HG02852 (cell line): Measurements from ENCODE around the gene SHMT2.
A peak's percentile ranks its signal among the peaks of the same experiment; 100 is the strongest.

Experiments used
- ATAC-seq: cut with Tn5 transposase; IDR thresholded peaks from one replicate; pipeline ENCODE4 v1.9.1; 2021; ENCODE audit warnings: mild to moderate bottlenecking, moderate library complexity; ENCODE audit not compliant: unreplicated experiment

The SHMT2 gene

DNA sequence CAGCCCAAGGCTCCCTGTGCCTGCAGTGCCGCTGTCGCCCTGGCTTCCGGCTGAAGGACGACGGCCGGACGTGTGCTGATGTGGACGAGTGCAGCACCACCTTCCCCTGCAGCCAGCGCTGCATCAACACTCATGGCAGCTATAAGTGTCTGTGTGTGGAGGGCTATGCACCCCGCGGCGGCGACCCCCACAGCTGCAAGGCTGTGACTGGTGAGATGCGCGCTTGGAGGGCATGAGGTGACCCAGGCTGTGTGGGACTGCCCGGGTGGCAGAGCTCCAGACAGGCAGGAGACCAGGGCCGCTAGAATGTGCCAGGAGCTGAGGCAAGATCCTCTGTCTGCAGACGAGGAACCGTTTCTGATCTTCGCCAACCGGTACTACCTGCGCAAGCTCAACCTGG, 32.6 kb upstream of the SHMT2 start:
- no peak for ATAC-seq

DNA sequence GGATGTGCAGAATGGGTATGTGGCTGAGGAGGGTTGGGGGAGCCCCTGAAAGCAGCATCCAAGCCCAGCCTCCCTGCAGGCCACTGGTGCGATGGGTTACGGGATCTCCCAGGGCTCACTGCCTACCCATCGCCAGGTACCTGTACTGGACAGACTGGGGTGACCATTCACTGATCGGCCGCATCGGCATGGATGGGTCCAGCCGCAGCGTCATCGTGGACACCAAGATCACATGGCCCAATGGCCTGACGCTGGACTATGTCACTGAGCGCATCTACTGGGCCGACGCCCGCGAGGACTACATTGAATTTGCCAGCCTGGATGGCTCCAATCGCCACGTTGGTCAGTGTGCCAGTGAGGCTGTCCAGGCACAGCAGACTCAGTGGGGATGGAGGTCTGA, 31.2 kb upstream of the SHMT2 start:
- no peak for ATAC-seq

GRCh38 chr12:57199191-57199590, 30.3 kb upstream of the SHMT2 start:
- ATAC-seq: no peak

- ATAC-seq: no peak
These were observed 29.0 kb upstream of the SHMT2 start for GRCh38 chr12:57200497-57200896.

DNA sequence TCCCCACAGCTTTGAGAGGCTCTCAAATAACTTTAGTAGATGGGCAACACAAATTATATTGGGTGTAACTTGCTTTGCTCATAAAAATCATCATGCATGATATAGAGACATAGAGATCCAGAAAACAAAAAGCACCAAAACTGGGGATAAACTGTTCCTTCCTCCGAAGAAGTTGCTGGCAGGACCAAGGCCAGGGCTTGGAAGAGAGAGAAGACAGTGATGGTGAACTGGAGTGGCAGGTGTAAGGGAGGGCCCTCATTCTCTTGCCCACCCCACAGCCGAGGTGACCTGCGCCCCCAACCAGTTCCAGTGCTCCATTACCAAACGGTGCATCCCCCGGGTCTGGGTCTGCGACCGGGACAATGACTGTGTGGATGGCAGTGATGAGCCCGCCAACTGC, 28.3 kb upstream of the SHMT2 start:
- no peak for ATAC-seq

GRCh38 chr12:57201631-57202030, 27.9 kb upstream of the SHMT2 start:
- ATAC-seq: no peak

GRCh38 chr12:57202321-57202720, 27.2 kb upstream of the SHMT2 start:
- no peak for ATAC-seq

DNA sequence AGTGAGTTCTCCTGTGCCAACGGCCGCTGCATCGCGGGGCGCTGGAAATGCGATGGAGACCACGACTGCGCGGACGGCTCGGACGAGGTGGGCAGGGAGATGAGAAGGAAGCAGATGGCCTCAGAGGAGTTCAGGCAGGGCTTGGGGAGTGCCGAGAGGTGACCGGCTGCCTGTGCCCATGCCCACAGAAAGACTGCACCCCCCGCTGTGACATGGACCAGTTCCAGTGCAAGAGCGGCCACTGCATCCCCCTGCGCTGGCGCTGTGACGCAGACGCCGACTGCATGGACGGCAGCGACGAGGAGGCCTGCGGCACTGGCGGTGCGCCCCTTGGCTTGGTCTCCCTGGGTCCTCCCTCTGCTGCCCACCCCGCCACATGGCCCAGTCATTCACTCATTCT, 26.3 kb upstream of the SHMT2 start:
- ATAC-seq: no peak

GRCh38 chr12:57203791-57204190, 25.7 kb upstream of the SHMT2 start:
- no peak for ATAC-seq

GRCh38 chr12:57204454-57204853, 25.1 kb upstream of the SHMT2 start:
- no peak for ATAC-seq

DNA sequence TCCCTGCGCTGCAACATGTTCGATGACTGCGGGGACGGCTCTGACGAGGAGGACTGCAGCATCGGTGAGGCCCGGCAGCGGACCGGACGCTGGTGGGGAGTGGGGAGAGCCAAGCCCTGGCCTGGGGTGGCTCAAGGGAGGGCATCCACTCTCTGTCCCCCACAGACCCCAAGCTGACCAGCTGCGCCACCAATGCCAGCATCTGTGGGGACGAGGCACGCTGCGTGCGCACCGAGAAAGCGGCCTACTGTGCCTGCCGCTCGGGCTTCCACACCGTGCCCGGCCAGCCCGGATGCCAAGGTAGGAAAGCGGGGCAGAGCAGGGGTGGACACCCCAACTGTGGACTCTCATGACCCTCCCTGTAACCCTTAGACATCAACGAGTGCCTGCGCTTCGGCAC, 24.3 kb upstream of the SHMT2 start:
- ATAC-seq: no peak

GRCh38 chr12:57205931-57206330, 23.6 kb upstream of the SHMT2 start:
- no peak for ATAC-seq

DNA sequence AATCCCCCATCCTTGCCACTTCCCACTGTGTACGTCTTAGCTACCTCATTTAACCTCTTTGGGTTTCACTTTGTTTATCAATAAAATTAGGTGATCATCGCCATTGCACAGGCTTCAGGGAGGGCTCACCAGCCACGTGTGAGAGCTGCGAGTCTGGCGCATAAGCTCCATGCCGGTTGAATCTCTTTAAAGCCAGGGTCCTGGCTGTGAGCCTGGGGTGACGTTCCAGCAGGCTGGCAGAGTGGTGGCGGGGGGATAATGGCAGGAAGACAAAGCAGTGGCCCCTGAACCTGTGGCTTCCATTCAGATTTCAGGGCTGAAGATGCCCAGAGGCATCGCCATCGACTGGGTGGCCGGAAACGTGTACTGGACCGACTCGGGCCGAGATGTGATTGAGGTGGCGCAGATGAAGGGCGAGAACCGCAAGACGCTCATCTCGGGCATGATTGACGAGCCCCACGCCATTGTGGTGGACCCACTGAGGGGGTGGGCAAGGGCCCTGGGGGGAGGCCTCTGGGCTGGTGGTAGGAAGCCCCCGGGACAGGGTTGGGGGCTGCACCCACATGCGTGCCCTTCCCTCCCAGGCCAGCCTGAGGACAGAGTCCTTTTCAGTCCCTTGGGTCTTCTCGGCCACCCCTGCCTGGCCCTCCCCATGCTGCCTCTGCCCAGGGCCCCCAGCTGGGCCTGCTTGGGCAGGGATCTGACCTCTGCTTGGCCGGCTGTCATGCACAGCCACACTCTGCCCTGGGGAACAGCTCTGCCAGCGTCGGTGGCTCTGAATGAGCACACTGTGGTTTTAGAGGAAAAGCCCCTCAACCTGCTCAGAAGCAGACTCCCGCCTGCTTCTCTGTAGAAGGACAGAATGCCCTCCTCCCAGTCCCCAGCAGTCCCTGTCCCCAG, 21.5 kb upstream of the SHMT2 start:
- ATAC-seq: no peak

DNA sequence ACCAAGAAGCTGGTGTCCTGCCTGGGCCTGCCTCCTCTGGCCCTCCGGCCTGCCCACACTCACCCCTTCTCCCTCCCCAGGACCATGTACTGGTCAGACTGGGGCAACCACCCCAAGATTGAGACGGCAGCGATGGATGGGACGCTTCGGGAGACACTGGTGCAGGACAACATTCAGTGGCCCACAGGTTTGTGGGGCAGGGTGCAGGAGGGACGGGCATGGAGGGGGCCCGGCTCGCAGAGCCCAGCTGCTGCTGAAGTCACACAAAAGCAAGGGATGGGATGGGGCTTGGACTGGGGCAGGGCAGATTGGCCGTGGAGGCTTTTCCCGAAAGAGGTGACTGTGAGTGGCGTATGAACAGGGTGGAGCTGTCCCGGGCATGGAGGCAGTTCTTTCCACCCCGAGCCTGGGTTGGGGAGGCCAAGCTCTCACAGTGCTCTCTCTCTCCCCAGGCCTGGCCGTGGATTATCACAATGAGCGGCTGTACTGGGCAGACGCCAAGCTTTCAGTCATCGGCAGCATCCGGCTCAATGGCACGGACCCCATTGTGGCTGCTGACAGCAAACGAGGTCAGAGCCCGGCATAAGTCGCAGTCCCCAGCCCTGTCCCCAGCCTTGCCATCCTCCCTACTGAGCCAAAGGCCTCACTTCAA, 20.8 kb upstream of the SHMT2 start:
- no peak for ATAC-seq

GRCh38 chr12:57209916-57210315, 19.6 kb upstream of the SHMT2 start:
- ATAC-seq: no peak

DNA sequence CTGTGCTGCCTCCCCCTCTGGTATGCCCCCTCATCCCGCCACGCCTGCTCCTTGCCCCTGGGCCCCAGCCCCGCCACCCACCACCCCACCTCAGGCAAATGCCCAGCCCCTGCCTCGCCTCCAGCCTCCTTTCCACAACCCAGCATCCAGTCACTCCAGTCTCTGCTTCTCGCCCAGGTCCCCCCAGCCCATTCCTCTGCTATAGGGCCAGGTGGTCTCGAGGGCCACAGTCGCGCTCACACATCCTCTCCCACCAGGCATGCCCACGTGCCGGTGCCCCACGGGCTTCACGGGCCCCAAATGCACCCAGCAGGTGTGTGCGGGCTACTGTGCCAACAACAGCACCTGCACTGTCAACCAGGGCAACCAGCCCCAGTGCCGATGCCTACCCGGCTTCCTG, 19.1 kb upstream of the SHMT2 start:
- ATAC-seq: no peak

DNA sequence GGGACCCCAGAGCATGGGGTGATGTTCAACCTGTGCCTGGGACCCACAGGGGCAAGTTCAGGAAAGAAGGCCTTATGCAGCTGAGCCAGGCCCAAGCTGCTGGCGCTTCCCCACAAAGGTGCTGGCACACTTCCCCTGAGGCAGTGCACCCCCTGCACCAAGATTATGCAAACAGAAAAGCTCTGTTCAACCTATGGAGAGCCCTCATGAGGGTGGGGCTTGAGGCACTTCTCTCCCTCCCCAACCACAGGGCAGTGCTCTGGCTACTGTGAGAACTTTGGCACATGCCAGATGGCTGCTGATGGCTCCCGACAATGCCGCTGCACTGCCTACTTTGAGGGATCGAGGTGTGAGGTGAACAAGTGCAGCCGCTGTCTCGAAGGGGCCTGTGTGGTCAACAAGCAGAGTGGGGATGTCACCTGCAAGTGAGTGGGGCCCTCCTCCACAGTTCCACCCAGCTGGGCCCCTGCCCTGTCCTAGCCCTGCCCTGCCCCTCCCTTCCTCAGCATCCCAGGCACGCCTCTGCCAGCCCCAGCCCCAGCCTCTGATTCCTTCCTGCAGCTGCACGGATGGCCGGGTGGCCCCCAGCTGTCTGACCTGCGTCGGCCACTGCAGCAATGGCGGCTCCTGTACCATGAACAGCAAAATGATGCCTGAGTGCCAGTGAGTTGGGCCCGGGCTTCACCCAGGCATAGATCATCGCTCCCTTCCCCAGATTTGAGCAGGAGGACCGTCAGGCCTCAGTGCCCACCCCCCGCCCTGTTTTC, 18.4 kb upstream of the SHMT2 start:
- no peak for ATAC-seq

GRCh38 chr12:57211791-57212700, 17.5 kb upstream of the SHMT2 start:
- no peak for ATAC-seq

DNA sequence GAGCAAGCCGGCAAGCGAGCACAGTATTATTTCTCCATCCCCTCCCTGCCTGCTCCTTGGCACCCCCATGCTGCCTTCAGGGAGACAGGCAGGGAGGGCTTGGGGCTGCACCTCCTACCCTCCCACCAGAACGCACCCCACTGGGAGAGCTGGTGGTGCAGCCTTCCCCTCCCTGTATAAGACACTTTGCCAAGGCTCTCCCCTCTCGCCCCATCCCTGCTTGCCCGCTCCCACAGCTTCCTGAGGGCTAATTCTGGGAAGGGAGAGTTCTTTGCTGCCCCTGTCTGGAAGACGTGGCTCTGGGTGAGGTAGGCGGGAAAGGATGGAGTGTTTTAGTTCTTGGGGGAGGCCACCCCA, 16.8 kb upstream of the SHMT2 start:
- ATAC-seq: no peak

DNA sequence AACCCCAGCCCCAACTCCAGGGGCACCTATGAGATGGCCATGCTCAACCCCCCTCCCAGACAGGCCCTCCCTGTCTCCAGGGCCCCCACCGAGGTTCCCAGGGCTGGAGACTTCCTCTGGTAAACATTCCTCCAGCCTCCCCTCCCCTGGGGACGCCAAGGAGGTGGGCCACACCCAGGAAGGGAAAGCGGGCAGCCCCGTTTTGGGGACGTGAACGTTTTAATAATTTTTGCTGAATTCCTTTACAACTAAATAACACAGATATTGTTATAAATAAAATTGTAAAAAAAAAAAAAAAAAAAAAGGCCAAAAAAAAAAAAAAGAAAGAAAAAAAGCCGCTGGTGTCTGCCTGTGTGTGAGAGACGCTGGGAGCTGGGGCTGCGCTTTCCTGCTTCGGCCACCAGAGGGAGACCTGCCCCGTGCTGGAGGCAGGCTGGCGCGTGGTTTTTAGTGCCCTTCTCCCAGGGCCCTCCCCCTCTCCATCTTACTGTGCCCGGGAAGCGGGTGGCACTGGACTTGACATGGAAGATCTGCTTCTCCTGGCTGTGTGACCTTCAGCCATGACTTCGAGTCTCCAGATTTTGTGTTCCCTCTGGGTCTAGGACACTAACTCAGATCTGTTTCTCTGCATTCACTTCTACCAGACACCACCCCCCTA, 16.3 kb upstream of the SHMT2 start:
- peak; percentile 34 for ATAC-seq
